ENCODE data around the gene GNPTG. TPM values are rescaled to one million over a fixed set of nuclear protein-coding genes. Genes with fewer than 3 reads are reported as not detected.

GNPTG gene
- total and polyA plus RNA-seq, 2 of the 8 experiments (the other 6 are each of a cell fraction or from before 2014, with no cell fraction given): 26.2 to 51.2 TPM

GRCh38 chr16:1309888-1310831, 41.6 kb upstream of the GNPTG start:
- H3K9me3 ChIP-seq (ENCODE audit: insufficient read depth in 2 of 2, low read depth in 1 of 2, low read length in 1 of 2): no peaks in the 10 kb centered on the region
- H4K20me1 ChIP-seq (replicated peaks in 1 of 2; ENCODE audit: control insufficient read depth in 1 of 2, insufficient read depth in 2 of 2, low read length in 2 of 2): peaks cover 44 to 45% of the 10 kb centered on the region in 2 experiments
- DNase-seq (ENCODE audit: low read depth in 1 of 2, low spot score in 2 of 2) (no peak), FAIRE-seq (no peak)
- H2AK5ac ChIP-seq (ENCODE audit: low read depth, low read length): no peak overlapping the region; the same call in 1 of the 2 replicates
- H2BK15ac ChIP-seq (ENCODE audit: low read length): no peak overlapping the region
- 5% methylated on average over 35 of the region's 77 CpGs; no CpG with 5 or more reads in 1 of the 2 experiments for WGBS, 2 experiments (ENCODE audit: extremely low coverage in 1 of 2, insufficient coverage in 1 of 2, insufficient read length in 1 of 2, insufficient replicate concordance in 2 of 2, low coverage in 1 of 2, low lambda C conversion rate in 2 of 2, missing lambda C conversion rate in 1 of 2)
- no peak overlapping the region for H4K91ac ChIP-seq (replicated peaks; ENCODE audit: insufficient read length, low read length)
- CTCF ChIA-PET (ENCODE audit: partially characterized antibody): interaction anchor here (1.4 to 1.9 kb wide), 2 partner anchors 10 to 26 kb away, joined by 3 to 4 read pairs; no protein-coding TSS in a partner anchor
- H2AFZ ChIP-seq (ENCODE audit: low read length): no peak overlapping the region
- no peak overlapping the region for H3K56ac ChIP-seq (replicated peaks; ENCODE audit: insufficient read length, low read depth, low read length)
- no peak overlapping the region; the same call in 1 of the 2 replicates for H3K27ac ChIP-seq (ENCODE audit: low read depth, low read length)
- peaks cover 36 to 55% of the 10 kb centered on the region in 2 experiments for H3K79me2 ChIP-seq (ENCODE audit: control insufficient read depth in 1 of 2, insufficient read depth in 2 of 2, low read length in 2 of 2)
- no peak overlapping the region for H3K4ac ChIP-seq (replicated peaks; ENCODE audit: insufficient read length, low read depth, low read length)
- H3K23ac ChIP-seq (ENCODE audit: insufficient read length): no peak overlapping the region
- H3K18ac ChIP-seq (ENCODE audit: extremely low read depth, low read length): no peak overlapping the region
- no peak overlapping the region for H2BK12ac ChIP-seq (ENCODE audit: low read depth, low read length)
- no peak overlapping the region for H2BK5ac ChIP-seq (ENCODE audit: low read depth, low read length)
- H3K36me3 ChIP-seq (ENCODE audit: control insufficient read depth in 2 of 4, insufficient read depth in 4 of 4, low read length in 3 of 4): peaks cover 3 to 23% (median 12%) of the 10 kb centered on the region in 4 experiments; a peak in 6 of 8 replicates
- H3K9ac ChIP-seq (replicated peaks in 1 of 4; ENCODE audit: extremely low read depth in 1 of 4, low read depth in 3 of 4, low read length in 3 of 4): peak overlapping the region; percentile 95 to 100 (median 100)
- H2BK120ac ChIP-seq (replicated peaks; ENCODE audit: low read depth, low read length): no peak overlapping the region
- peak overlapping the region; percentile 96 to 99 for H3K4me2 ChIP-seq (ENCODE audit: insufficient read depth in 1 of 2, low read depth in 2 of 2, low read length in 2 of 2)
- H2BK20ac ChIP-seq (ENCODE audit: low read length): no peak overlapping the region
- H4K8ac ChIP-seq (ENCODE audit: extremely low read depth, insufficient read depth, low read length): peak overlapping the region; percentile 86; the same call in 1 of the 2 replicates
- peaks cover 22% of the 10 kb centered on the region for H3K23me2 ChIP-seq (ENCODE audit: low read depth, low read length)
- peaks cover 3% of the 10 kb centered on the region; the same call in 1 of the 2 replicates for H3K79me1 ChIP-seq (ENCODE audit: low read depth, low read length)
- POLR2A ChIA-PET (ENCODE audit: partially characterized antibody): interaction anchor here (1.0 to 11.4 kb wide), 11 partner anchors 10 to 193 kb away, joined by 3 to 106 read pairs (median 4); no protein-coding TSS in a partner anchor
- no peak overlapping the region for H3K14ac ChIP-seq (ENCODE audit: insufficient read length)
- H3K27me3 ChIP-seq (replicated peaks in 1 of 4; ENCODE audit: control insufficient read depth in 3 of 4, extremely low read depth in 1 of 4, insufficient read depth in 3 of 4, low read length in 3 of 4): no peaks in the 10 kb centered on the region
- no peak overlapping the region for H4K5ac ChIP-seq (ENCODE audit: insufficient read length, low read depth, low read length)
- peaks cover 0 to 12% (median 5%) of the 10 kb centered on the region in 4 experiments; a peak in 5 of 7 replicates for H3K4me1 ChIP-seq (replicated peaks in 1 of 4; ENCODE audit: control insufficient read depth in 3 of 4, insufficient read depth in 4 of 4, low read length in 3 of 4)
- peak overlapping the region; percentile 89 to 98 (median 96) for H3K4me3 ChIP-seq (ENCODE audit: extremely low read depth in 1 of 4, insufficient read depth in 2 of 4, low read depth in 3 of 4, low read length in 4 of 4)
- no peak for TF ChIP-seq SP1 (IDR thresholded peaks at IDR 0.05; ENCODE audit: low read depth, low read length)
- TF ChIP-seq RFX5 (IDR thresholded peaks at IDR 0.05; ENCODE audit: borderline replicate concordance, low read depth, low read length): no peak
- no peak for TF ChIP-seq MAFK (IDR thresholded peaks at IDR 0.05; ENCODE audit: low read depth, low read length)
- peak; percentile 82 for TF ChIP-seq CEBPB (IDR thresholded peaks at IDR 0.05; ENCODE audit: low read depth, low read length)
- TF ChIP-seq EGR1 (IDR thresholded peaks at IDR 0.05; ENCODE audit: borderline replicate concordance, low read depth, low read length): no peak
- TF ChIP-seq RBBP5 (IDR thresholded peaks at IDR 0.05; ENCODE audit: borderline replicate concordance, low read depth, low read length): no peak
- TF ChIP-seq POLR2A (IDR thresholded peaks at IDR 0.05; ENCODE audit: control extremely low read depth in 1 of 2, low read depth in 2 of 2, low read length in 2 of 2): peak in 1 of 2 experiments; percentile 6; a peak in 1 of 3 replicates
- TF ChIP-seq JUND (IDR thresholded peaks at IDR 0.05; ENCODE audit: low read length): no peak
- TF ChIP-seq SIN3A (conservative IDR thresholded peaks at IDR 0.05 in 1 of 2, IDR thresholded peaks at IDR 0.05 in 1 of 2; ENCODE audit: low read depth in 1 of 2, low read length in 2 of 2): peak; percentile 16 to 21; a peak in 1 of 4 replicates
- no peak for TF ChIP-seq NRF1 (IDR thresholded peaks at IDR 0.05; ENCODE audit: low read depth, low read length)
